GM20431 (cell line): Measurements from ENCODE around the gene PRKCSH.
"Not testable (repeated sequence)": the region's sequence is repeated elsewhere in the genome, so short reads cannot be mapped to it uniquely, and the experiment has no call there.

Experiments used
- in situ Hi-C: fragments of 300-500 bp; cut with MseI, MboI; formaldehyde crosslinking; loops from one replicate; pipeline ENCODE4 v1.15.0; 2020; ENCODE audit warnings: low sequenced_read_pairs; ENCODE audit not compliant: unreplicated experiment

The PRKCSH gene

GRCh38 chr19:11447347-11448262 is 12.2 kb downstream of the PRKCSH start:
- in situ Hi-C loops = no loop called here

- in situ Hi-C loops = no loop called here
Observed at GRCh38 chr19:11448410-11448809, 13.0 kb downstream of the PRKCSH start.

GRCh38 chr19:11448923-11449554 is 13.6 kb downstream of the PRKCSH start:
- in situ Hi-C loops = no loop called here

- in situ Hi-C loops = no loop called here
Observed at GRCh38 chr19:11450570-11451326, 15.3 kb downstream of the PRKCSH start.

GRCh38 chr19:11451327-11451870 is 16.0 kb downstream of the PRKCSH start:
- in situ Hi-C loops = no loop called here

- in situ Hi-C loops = no loop called here
Observed at GRCh38 chr19:11451871-11452619, 16.6 kb downstream of the PRKCSH start.

GRCh38 chr19:11452620-11453310 is 17.3 kb downstream of the PRKCSH start:
- in situ Hi-C loops = no loop called here

- in situ Hi-C loops = no loop called here
Observed at GRCh38 chr19:11453468-11454341, 18.3 kb downstream of the PRKCSH start.

GRCh38 chr19:11455233-11455554 is 19.8 kb downstream of the PRKCSH start:
- in situ Hi-C loops = not testable (repeated sequence)

GRCh38 chr19:11456659-11457058 is 21.2 kb downstream of the PRKCSH start:
- in situ Hi-C loops = no loop called here

- in situ Hi-C loops = no loop called here
Observed at GRCh38 chr19:11457115-11457514, 21.7 kb downstream of the PRKCSH start.

GRCh38 chr19:11457831-11458230 is 22.4 kb downstream of the PRKCSH start:
- in situ Hi-C loops = no loop called here

- in situ Hi-C loops = no loop called here
Observed at GRCh38 chr19:11458236-11458900, 22.9 kb downstream of the PRKCSH start.

- in situ Hi-C loops = not testable (repeated sequence)
Observed at GRCh38 chr19:11458912-11459311, 23.5 kb downstream of the PRKCSH start.

GRCh38 chr19:11460207-11460606 is 24.8 kb downstream of the PRKCSH start:
- in situ Hi-C loops = no loop called here

GRCh38 chr19:11461453-11461852 is 26.0 kb downstream of the PRKCSH start:
- in situ Hi-C loops = no loop called here

- in situ Hi-C loops = no loop called here
Observed at GRCh38 chr19:11463391-11463790, 28.0 kb downstream of the PRKCSH start.
